Endometrial microvascular endothelial cells (primary cell): ENCODE measurements around the gene FCGR2B. TPM values are rescaled to one million over a fixed set of nuclear protein-coding genes. Genes with fewer than 3 reads are reported as not detected.
"Not testable (repeated sequence)": the region's sequence is repeated elsewhere in the genome, so short reads cannot be mapped to it uniquely, and the experiment has no call there.

ENCODE experiments used
- in situ Hi-C: cut with HindIII; loops from 2 replicates; pipeline ENCODE4 v1.10.0; 2017; ENCODE audit warnings: low sequenced_read_pairs, low pct_unique_long_range_greater_than_20kb; ENCODE audit errors: inconsistent ontology term
- total RNA-seq: library from RNA; depleted of rRNA; stranded (reverse); fragments of >200 nt; gene quantifications from one replicate; pipeline ENCODE4 v1.2.3, GENCODE V29; 2015; ENCODE audit errors: inconsistent ontology term

FCGR2B gene
- total RNA-seq, 1 donor from 2014 or later, result not detected

DNA sequence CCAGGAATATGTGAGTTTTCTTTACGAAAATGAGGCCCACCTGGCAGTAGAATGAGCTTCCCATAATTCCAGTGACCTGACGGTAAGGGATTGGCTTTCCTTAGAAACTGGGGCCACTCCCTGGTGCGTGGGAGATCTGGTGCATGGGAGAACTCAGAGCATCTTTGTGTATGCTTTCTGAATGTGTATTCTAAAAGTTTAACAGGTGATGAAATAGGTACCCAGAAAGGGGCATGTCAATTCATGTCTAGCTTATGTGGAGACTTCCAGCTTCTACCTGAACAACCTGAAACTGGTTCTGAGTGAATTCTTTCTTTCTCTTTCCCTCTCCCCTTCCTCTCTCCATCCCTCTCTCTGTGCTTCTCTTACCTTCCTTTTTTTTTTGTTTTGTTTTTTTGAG lies 28.9 kb downstream of the FCGR2B start:
- in situ Hi-C loops, result no loop called here

DNA sequence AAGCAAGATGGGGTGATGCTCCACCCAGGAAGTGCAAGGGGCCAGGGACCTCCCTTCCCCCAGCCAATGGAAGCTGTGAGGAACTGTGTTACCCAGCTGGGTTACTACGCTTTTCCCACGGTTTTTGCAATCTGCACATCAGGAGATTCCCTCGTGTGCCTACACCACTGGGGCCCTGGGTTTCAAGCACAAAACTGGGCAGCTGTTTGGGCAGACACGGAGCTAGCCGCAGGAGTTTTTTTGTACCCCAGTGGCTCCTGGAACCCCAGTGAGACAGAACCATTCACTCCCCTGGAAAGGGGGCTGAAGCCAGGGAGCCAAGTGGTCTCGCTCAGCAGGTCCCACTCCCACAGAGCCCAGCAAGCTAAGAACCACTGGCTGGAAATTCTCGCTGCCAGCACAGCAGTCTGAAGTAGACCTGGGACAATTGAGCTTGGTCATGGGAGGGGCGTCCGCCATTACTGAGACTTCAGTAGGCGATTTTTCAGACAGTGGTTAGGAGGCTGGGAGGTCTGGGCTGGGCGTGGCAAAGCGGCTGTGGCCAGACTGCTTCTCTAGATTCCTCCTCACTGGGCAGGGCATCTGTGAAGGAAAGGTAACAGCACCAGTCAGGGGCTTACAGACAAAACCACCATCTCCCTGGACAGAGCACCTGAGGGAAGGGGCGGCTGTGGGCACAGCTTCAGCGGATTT lies 30.2 kb downstream of the FCGR2B start:
- in situ Hi-C loops, result not testable (repeated sequence)

DNA sequence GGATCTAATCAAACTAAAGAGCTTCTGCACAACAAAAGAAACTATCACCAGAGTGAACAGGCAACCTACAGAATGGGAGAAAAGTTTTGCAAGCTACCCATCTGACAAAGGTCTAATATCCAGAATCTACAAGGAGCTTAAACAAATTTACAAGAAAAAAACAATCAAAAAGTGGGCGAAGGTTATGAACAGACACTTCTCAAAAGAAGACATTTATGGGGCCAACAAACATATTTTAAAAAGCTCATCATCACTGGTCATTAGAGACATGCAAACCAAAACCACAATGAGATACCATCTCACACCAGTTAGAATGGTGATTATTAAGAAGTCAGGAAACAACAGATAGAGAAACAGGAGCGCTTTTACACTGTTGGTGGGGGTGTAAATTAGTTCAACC lies 35.4 kb downstream of the FCGR2B start:
- in situ Hi-C loops, result not testable (repeated sequence)

DNA sequence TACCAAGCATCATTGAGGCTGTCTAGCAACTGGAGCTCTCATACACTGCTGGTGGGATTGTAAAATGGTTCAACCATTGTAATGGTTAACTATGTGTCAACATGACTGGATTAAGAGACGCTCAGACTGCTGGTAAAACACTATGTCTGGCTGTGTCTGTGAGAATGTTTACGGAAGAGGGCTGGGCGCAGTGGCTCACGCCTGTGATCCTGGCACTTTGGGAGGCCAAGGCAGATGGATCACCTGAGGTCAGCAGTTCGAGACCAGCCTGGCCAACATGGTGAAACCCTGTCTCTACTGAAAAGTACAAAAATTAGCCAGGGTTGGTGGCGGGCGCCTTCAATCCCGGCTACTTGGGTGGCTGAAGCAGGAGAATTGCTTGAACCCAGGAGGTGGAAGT lies 39.3 kb downstream of the FCGR2B start:
- in situ Hi-C loops, result no loop called here

DNA sequence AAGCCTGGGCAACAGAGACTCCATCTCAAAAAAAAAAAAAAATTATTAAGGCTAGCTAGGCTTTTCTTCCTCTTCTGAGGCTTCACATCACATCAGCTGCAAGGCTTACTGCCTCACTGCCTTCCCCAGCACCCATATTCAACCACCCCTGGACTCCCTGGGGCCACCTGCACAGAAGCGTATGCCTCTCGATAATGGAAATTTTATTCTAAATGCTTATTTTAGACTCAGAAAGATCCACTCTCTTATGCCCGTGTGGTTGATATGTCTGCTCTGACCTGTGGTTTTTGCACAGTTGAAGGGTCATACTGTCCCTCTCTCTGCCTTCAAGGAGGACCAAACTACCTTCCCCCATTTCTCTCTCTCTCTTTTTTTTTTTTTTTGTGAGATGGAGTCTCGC lies 42.6 kb downstream of the FCGR2B start:
- in situ Hi-C loops, result no loop called here

DNA sequence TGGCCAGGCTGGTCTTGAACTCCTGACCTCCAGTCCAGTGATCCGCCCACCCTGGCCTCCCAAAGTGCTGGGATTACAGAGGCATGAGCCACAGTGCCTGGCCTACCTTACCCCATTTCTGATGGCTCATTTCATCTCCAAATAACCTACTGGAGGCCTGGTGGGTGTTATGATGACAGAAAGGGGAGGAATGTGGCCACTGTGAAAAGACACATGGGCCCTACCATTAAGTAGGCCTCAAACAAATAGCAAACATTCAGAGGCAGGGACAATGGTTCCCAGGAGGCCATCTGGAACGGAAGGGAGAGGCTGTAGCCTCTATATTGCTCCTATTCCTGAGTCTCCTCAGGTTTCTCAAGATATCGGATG lies 43.2 kb downstream of the FCGR2B start:
- in situ Hi-C loops, result no loop called here

DNA sequence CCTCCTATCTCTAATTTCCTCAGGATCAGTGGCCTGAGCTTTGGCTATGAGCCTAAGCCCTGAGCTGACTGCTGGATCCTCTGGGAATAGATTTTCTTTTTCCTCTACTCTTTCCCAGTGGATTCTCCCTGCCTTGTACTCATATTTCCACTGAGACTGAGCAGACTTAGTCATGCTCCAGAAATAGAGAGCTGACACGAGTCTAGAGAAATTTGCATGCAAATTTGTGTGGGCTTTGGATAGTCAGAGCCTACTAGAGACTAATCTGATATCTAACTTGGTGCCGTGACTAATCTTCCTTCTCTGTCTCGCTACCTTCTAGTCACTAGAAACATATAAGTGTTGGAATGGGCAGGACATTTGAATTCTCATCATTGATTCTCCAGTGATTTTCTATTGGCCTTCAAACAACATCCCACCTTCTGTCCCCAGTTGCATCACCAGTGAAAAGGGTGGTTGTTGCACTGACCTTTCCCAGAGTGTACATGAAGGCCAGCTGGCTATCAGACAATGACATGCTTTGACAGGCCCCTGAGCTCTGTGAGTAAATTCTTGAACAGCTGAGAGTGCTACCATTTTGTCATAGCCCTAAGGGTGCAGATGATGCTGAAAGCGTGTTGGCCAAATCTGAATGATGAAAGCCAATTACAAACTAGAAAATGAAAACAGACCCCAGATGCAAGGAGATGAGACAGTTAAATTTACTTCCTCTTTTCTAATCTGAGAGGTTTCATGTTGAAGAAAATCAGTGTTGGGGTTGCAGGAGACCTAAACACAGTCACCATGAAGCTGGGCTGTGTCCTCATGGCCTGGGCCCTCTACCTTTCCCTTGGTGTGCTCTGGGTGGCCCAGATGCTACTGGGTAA lies 43.8 kb downstream of the FCGR2B start, which contains the start of gene FCRLA:
Gene FCRLA, plus strand, starts transcription at position 748 of the 866 bp plus-strand sequence. Its CDS starts 36 bp downstream, at position 784.
- in situ Hi-C loops, result no loop called here

DNA sequence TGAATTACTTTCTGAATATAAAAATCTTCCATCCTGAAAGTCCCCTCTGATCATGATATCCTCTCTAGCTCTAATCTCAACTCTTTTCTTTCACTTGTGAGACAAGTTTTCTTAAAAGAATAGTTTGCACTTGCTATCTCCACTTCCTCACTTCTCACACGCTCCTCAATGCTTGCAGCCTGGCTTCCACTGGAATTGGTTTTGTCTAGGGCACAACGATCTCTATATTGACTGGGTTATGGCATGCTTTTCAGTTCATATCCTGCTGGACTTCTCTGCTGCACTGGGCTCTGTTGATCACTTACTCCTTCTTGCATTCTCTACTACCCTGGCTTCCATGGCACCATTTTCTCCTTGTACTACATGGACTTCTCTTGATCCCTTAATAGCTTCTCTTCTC lies 44.6 kb downstream of the FCGR2B start:
- in situ Hi-C loops, result no loop called here

DNA sequence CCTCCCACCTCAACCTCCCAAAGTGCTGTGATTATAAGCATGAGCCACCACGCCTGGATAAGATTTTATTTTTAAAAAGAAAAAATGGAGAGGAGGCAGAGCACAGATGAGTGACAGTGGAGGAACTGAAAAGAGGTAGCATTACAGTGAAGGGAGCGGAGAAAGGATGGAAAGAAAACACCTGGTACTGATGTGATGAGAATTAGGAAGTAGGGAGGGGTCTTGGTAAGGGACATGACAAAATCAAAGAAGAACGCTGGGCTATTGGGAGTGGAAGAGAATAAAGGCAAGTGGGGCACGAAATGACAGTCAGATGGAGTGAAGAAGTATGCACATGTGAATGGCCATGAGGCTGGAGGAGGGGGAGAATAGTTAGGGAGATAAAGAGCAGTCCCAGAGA lies 46.4 kb downstream of the FCGR2B start:
- in situ Hi-C loops, result no loop called here

DNA sequence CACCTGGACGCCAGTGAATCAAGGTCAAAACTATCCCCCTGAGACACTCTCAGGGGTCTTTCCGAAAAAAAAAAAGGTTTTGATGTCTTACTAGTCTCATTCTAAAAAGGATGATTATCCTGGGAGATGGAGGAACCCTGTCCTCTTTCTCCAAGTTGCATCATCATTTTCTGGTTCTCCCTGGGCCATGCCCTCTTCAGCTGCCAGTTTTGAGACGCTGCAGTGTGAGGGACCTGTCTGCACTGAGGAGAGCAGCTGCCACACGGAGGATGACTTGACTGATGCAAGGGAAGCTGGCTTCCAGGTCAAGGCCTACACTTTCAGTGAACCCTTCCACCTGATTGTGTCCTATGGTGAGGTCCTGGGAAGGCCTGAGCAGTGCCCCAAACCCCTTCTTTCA lies 47.6 kb downstream of the FCGR2B start:
- in situ Hi-C loops, result no loop called here

DNA sequence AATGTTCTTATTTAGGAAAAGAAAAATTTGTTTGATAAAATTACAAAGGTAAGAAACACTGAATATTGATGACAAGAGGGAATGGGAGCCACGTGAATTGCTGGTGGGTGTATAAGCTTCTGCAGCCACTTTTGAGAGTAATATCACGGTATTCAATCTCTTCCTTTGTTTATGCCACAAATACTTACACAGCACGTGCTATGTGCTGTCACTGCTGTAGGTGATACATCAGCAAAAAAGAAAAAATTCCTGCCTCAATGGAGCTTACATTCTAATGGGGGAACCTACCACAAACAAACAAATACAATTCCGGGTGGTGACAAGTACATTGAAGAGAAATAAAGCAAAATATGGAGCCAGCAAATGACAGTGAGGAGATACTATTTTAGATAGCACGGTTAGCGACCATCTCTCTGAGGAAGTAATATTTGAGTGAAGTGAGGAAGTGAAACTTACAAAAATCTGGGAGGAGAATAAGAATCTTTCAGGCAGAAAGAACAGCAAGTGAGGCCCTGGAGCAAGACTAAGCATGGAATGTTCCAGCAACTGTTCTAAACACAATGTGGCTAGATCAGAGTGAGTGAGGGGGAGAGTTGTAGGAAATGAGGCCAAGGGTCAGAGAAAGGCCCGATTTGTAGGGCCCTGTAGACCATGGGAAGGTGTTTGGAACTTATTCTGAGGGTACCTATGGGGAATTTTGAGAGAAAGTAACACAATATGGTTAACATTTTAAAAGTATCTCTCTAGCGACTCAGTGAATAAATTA lies 55.8 kb downstream of the FCGR2B start:
- in situ Hi-C loops, result no loop called here

DNA sequence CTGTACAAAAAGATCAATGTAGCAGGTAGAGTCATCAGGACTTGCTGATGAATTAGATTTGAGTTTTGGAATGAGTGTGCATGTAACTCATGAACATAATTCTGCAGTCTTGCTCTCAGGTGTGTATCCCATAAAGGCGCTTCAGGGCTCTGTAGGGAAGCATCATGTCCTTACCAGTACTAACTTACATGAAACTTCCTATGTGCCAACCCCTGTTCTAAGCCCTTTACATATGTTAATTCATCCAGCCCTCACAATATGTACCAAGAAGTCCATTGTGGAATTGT lies 56.3 kb downstream of the FCGR2B start:
- in situ Hi-C loops, result no loop called here

DNA sequence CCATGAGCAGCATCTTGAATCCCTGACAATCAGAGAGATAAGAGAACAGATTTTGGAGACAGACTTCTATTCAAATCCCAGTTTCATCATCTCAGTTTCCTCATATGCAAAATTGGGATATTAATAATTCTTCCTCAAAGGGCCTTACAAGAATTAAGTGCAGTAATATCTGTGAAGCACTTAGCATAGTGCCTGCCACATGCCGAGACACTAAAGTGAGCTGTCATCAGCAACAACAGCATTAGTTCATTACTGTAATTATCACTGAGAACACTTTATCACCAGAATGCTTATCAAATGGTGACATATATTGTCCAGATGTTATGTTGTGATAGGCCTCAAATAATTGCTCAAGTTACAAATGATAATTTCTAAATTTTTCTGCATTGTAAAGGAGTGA lies 57.5 kb downstream of the FCGR2B start:
- in situ Hi-C loops, result no loop called here

DNA sequence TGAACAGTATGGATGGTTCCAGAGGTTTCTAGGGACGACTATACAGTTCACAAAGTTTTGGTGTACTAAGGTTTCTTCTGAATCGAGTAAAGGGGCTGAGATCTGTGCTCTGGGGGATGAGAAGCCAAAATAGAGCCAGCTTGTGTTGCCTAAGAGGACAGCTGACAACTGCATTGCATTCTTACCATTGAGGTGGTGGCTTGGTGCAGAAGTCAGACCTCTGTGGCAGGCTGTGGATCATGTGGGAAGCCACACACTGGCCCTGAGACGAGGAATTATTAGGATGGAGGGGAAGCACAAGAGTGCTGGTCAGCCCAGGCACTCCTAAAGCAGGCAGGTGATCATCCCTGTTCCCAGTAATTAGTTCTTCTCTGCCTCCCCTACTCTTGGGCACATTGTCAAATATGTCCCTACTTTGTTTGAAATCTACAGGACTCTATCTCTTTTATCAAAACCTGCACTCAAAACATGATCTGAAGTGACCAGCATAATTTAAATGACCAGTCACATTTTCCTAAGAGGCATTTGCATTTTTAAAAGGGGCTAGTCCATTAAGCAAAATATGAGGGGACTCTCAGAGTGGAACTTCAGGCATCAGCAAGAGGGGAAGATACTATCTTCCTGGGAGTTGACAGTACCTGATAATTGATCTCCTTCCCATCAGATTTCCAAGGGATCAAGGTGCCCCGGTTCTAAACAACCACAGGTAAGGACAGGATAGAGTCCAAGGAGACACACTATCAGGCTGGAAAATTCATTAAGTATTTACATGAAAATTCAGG lies 58.2 kb downstream of the FCGR2B start, which contains the start of gene FCRLB:
Gene FCRLB, plus strand, starts transcription at position 589 of the 782 bp plus-strand sequence. CDS start 1,129 bp downstream, outside the sequence.
- in situ Hi-C loops, result no loop called here

DNA sequence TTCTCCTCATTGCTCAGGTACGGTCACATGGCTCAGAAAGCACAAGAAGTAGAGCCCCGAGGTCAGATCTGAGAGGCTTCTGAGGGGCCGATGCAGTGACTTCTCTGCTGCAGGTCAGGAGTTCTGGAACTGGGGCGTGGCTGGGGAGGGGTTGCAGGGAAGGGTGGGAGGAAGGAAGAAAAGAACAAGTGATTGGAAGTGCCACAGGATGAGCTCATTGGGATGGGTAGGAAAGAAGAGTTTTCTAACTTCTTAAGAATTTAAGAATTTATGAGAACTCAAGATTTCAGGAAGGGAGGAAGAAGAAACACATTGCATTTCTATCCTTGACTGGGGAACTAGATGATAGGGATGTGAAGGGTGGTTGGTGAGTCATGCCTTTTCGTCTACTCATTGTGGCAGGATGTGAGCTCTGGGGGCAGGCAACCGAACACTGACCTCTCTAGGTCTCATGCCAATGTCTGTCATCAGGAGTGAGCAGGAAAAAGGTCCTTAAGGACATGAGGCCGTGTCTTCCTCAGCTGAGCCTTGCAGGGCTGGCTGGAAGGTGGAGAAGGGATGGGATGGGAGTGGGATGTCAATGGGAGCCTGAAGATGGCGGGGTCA lies 58.9 kb downstream of the FCGR2B start:
- in situ Hi-C loops, result no loop called here

DNA sequence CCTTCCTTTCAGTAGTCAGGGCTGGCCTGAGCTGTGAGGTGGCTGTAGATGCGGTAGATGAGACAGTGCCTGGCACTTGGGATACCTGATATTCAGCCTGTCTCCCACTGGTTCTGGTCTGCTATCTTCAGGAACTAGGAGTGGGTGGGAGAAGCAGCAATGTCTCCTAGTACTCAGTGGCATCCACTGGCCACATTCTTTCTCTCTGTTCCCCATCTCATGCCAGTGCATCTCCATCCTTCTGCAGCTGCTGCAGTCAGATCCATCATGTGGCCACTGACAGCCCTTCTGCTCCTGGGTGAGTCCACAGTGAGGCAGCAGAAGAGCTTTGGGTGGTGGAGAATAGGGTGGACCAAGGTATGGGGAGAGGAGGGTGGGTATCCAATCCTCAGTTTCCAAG lies 59.5 kb downstream of the FCGR2B start:
- in situ Hi-C loops, result no loop called here

DNA sequence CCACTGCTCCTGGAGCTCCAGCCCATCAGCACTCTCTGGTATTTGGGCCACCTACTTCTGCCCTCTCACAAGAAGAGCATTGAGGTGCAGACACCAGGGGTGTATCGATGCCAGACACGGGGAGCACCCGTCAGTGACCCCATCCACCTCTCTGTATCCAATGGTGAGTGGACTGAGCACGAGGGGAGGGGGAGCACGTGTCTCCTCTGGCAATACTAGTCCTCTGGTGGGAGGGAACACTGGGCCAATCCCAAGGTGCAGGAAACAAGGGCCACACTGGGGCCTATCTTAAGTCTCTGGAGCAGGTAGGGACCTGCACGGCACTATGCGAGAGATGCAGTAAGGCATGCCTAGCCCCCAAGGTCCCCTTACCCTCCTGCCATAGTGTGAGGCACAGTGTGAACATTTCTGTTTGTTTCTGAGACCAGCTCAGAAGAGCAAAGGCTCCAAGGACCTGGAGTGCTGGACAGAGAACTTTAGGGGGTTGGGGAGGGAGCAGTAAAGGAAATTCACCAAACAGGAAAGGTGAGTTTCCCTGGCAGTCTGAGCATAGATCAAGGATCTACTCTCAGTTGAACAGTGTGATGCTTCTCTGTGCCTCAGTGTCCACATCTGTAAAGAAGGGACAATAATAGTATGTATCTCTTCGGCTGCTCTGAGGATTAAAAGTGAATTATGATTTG lies 60.7 kb downstream of the FCGR2B start:
- in situ Hi-C loops, result no loop called here
